Caco-2 (cell line): ENCODE measurements around the gene DLX6. TPM values are rescaled to one million over a fixed set of nuclear protein-coding genes. Genes with fewer than 3 reads are reported as not detected.

ENCODE experiments used
- BruUV-seq: library from RNA; stranded (reverse); fragments of 400-500 nt; replicated peaks from 2 replicates; lab custom pipeline; 2021; lab: Mats Ljungman, UMichigan
- CTCF ChIA-PET: fragments of 300-600 bp; sonication (Branson Sonifier 250); formaldehyde crosslinking; loops from one replicate; lab custom pipeline; 2022; ENCODE audit warnings: antibody characterized with exemption; lab: Charles Lee
- POLR2A ChIA-PET: fragments of 300-600 bp; sonication (Branson Sonifier 250); formaldehyde crosslinking; loops from one replicate; lab custom pipeline; 2022; ENCODE audit warnings: antibody characterized with exemption; lab: Charles Lee
- DNase-seq, 2 experiments: peaks; one replicate each; pipeline versions ENCODE4 v3.0.0 to v3.0.0-alpha.2; 2020 to 2022
- H3K27me3 ChIP-seq: replicated peaks from 2 replicates; pipeline ENCODE4 v1.6.0; 2011; ENCODE audit warnings: low read length; ENCODE audit not compliant: control insufficient read depth, insufficient read depth
- H3K36me3 ChIP-seq: 2 replicates; pipeline ENCODE4 v1.5.1; 2011; ENCODE audit warnings: low read length; ENCODE audit not compliant: control insufficient read depth, insufficient read depth
- H3K4me1 ChIP-seq: fragments of 250-450 bp; sonication (Bioruptor Pico); 2 replicates; pipeline ENCODE4 v1.5.1; 2020; ENCODE audit warnings: mild to moderate bottlenecking
- H3K4me3 ChIP-seq: 2 replicates; pipeline ENCODE4 v1.5.1; 2011; ENCODE audit warnings: low read depth, mild to moderate bottlenecking, control low read depth, low read length
- H3K9me3 ChIP-seq: fragments of 250-450 bp; sonication (Bioruptor Pico); 2 replicates; pipeline ENCODE4 v1.5.1; 2020; ENCODE audit warnings: mild to moderate bottlenecking, moderate library complexity
- H3K27ac Mint-ChIP-seq: one replicate; pipeline ENCODE4 v1.8.0; 2022; ENCODE audit warnings: mixed read lengths; ENCODE audit not compliant: unreplicated experiment
- H3K27me3 Mint-ChIP-seq: one replicate; pipeline ENCODE4 v1.8.0; 2022; ENCODE audit warnings: mixed read lengths; ENCODE audit not compliant: insufficient read depth, unreplicated experiment
- H3K36me3 Mint-ChIP-seq: one replicate; pipeline ENCODE4 v1.8.0; 2022; ENCODE audit warnings: mild to moderate bottlenecking, mixed read lengths; ENCODE audit not compliant: insufficient read depth, unreplicated experiment
- H3K4me1 Mint-ChIP-seq: one replicate; pipeline ENCODE4 v1.8.0; 2022; ENCODE audit warnings: low read depth, mixed read lengths; ENCODE audit not compliant: unreplicated experiment
- H3K4me3 Mint-ChIP-seq: one replicate; pipeline ENCODE4 v1.8.0; 2022; ENCODE audit warnings: mild to moderate bottlenecking, moderate library complexity, mixed read lengths; ENCODE audit not compliant: unreplicated experiment
- H3K9me3 Mint-ChIP-seq: one replicate; pipeline ENCODE4 v1.8.0; 2022; ENCODE audit warnings: mixed read lengths; ENCODE audit not compliant: unreplicated experiment
- CTCF ChIP-seq, 2 experiments: fragments of 200-600 bp in 1 of 2; IDR thresholded peaks; 1 replicate in 1 of 2; 2 replicates in 1 of 2; pipeline versions ENCODE4 v1.5.1 to v1.8.0; 2011 to 2022; ENCODE audit warnings: antibody characterized with exemption in 1 of 2, control low read depth in 1 of 2, inconsistent platforms in 1 of 2, low read depth in 1 of 2, low read length in 1 of 2, mild to moderate bottlenecking in 1 of 2, moderate library complexity in 1 of 2; ENCODE audit not compliant: insufficient read depth in 1 of 2, severe bottlenecking in 1 of 2, unreplicated experiment in 1 of 2
- intact Hi-C: fragments of 100-400 bp; cut with micrococcal nuclease; formaldehyde crosslinking; loops from one replicate; pipeline ENCODE4 v1.10.0; 2022; ENCODE audit not compliant: unreplicated experiment
- total RNA-seq: library from RNA; stranded (reverse); gene quantifications from 2 replicates; pipeline ENCODE4 v1.2.3, GENCODE V29; 2022

DLX6 gene
- total RNA-seq, 1 experiment from 2014 or later = 3.5 TPM

GRCh38 chr7:96998333-96998732, 7.0 kb upstream of the DLX6 start:
- Mint-ChIP-seq H3K27ac (no peak overlapping the region), H3K4me1 (no peaks in the 10 kb centered on the region), H3K36me3 (no peaks in the 10 kb centered on the region), H3K9me3 (no peaks in the 10 kb centered on the region), H3K4me3 (no peak overlapping the region), H3K27me3 (no peaks in the 10 kb centered on the region)
- Histone ChIP-seq H3K4me3 (no peak overlapping the region), H3K36me3 (no peaks in the 10 kb centered on the region), H3K27me3 (no peaks in the 10 kb centered on the region), H3K9me3 (no peaks in the 10 kb centered on the region), H3K4me1 (no peaks in the 10 kb centered on the region)
- intact Hi-C loops = no loop called here
- CTCF ChIA-PET = no interaction called here
- no peak for DNase-seq
- TF ChIP-seq CTCF (IDR thresholded peaks at IDR 0.05; ENCODE audit: insufficient read depth in 1 of 2, low read depth in 1 of 2, low read length in 1 of 2, severe bottlenecking in 1 of 2, unreplicated experiment in 1 of 2) = no peak
- POLR2A ChIA-PET = no interaction called here
- BruUV-seq = no TSS peak

DNA sequence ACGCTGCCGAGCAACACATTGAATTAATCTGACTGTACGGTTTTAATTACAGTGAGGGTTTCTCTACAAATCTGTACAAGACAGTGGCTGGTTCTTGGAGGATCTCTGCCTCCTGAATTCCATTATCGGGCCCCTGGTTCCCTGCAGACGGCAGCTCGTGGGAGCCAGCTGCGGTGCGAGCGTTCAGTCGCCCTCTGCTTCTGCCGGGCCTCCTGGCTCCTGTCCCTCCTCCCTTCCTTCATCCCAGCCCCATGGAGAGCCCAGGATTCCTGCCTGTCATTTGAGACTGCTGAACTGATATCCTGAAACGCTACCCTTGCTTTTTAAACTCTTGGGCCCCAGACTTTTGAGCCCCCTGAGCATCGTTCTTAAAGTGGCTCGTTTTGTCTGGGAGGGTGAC, 6.6 kb upstream of the DLX6 start:
- H3K4me3 ChIP-seq = no peak overlapping the region
- no TSS peak for BruUV-seq
- intact Hi-C loops = no loop called here
- no peaks in the 10 kb centered on the region for H3K27me3 Mint-ChIP-seq
- no peaks in the 10 kb centered on the region for H3K36me3 Mint-ChIP-seq
- TF ChIP-seq CTCF (IDR thresholded peaks at IDR 0.05; ENCODE audit: insufficient read depth in 1 of 2, low read depth in 1 of 2, low read length in 1 of 2, severe bottlenecking in 1 of 2, unreplicated experiment in 1 of 2) = no peak
- no peak for DNase-seq
- ChIA-PET POLR2A (no interaction called here), CTCF (no interaction called here)
- H3K9me3 ChIP-seq = no peaks in the 10 kb centered on the region
- no peak overlapping the region for H3K27ac Mint-ChIP-seq
- H3K4me3 Mint-ChIP-seq = no peak overlapping the region
- H3K4me1 Mint-ChIP-seq = no peaks in the 10 kb centered on the region
- no peaks in the 10 kb centered on the region for H3K27me3 ChIP-seq
- no peaks in the 10 kb centered on the region for H3K9me3 Mint-ChIP-seq
- H3K36me3 ChIP-seq = no peaks in the 10 kb centered on the region
- H3K4me1 ChIP-seq = no peaks in the 10 kb centered on the region

GRCh38 chr7:97001221-97001620, 4.1 kb upstream of the DLX6 start:
- no peaks in the 10 kb centered on the region for H3K27me3 ChIP-seq
- CTCF ChIA-PET = no interaction called here

More at GRCh38 chr7:97001221-97001620, 4.1 kb upstream of the DLX6 start:
- DNase-seq = no peak
- Histone ChIP-seq H3K9me3 (no peaks in the 10 kb centered on the region), H3K4me3 (no peak overlapping the region), H3K36me3 (no peaks in the 10 kb centered on the region), H3K4me1 (no peaks in the 10 kb centered on the region)
- Mint-ChIP-seq H3K9me3 (no peaks in the 10 kb centered on the region), H3K36me3 (no peaks in the 10 kb centered on the region), H3K4me3 (no peak overlapping the region), H3K27ac (no peak overlapping the region), H3K27me3 (no peaks in the 10 kb centered on the region), H3K4me1 (no peaks in the 10 kb centered on the region)
- no TSS peak for BruUV-seq
- POLR2A ChIA-PET = no interaction called here
- intact Hi-C loops = no loop called here
- TF ChIP-seq CTCF (IDR thresholded peaks at IDR 0.05; ENCODE audit: insufficient read depth in 1 of 2, low read depth in 1 of 2, low read length in 1 of 2, severe bottlenecking in 1 of 2, unreplicated experiment in 1 of 2) = no peak
